Loucy (cell line): ENCODE results near the gene SLC16A10.

Source experiments
- H2AFZ ChIP-seq: fragments of 200-600 bp; sonication (generic); 2 replicates; pipeline ENCODE4 v1.6.0; 2016; ENCODE audit warnings: antibody characterized with exemption, mild to moderate bottlenecking, low read length, moderate library complexity
- H3F3A ChIP-seq: fragments of 200-600 bp; 2 replicates; pipeline ENCODE4 v1.6.0; 2016; ENCODE audit warnings: antibody characterized with exemption, low read depth, mild to moderate bottlenecking
- H3K27me3 ChIP-seq: fragments of 200-600 bp; sonication (generic); 2 replicates; pipeline ENCODE4 v1.6.1; 2014; ENCODE audit warnings: low read length, mild to moderate bottlenecking; ENCODE audit not compliant: insufficient read depth, poor library complexity, severe bottlenecking
- H3K36me3 ChIP-seq: fragments of 200-600 bp; sonication (generic); 2 replicates; pipeline ENCODE4 v1.6.1; 2016; ENCODE audit warnings: low read length; ENCODE audit not compliant: insufficient read depth
- H3K4me1 ChIP-seq: fragments of 200-600 bp; sonication (generic); 2 replicates; pipeline ENCODE4 v1.5.1; 2014; ENCODE audit warnings: low read length, mild to moderate bottlenecking; ENCODE audit not compliant: insufficient read depth, poor library complexity, severe bottlenecking
- H3K4me2 ChIP-seq: fragments of 200-600 bp; sonication (generic); 2 replicates; pipeline ENCODE4 v1.6.0; 2014; ENCODE audit warnings: antibody characterized with exemption, low read length, low read depth, mild to moderate bottlenecking; ENCODE audit not compliant: poor library complexity, severe bottlenecking
- H3K4me3 ChIP-seq: fragments of 200-600 bp; sonication (generic); 2 replicates; pipeline ENCODE4 v1.5.1; 2014; ENCODE audit warnings: low read length, mild to moderate bottlenecking, mixed read lengths; ENCODE audit not compliant: poor library complexity, severe bottlenecking
- H3K79me2 ChIP-seq: fragments of 200-600 bp; sonication (generic); 2 replicates; pipeline ENCODE4 v1.6.1; 2014; ENCODE audit warnings: low read length; ENCODE audit not compliant: insufficient read depth
- H3K9ac ChIP-seq: fragments of 200-600 bp; sonication (generic); 2 replicates; pipeline ENCODE4 v1.6.0; 2014; ENCODE audit warnings: mild to moderate bottlenecking, low read depth, low read length, moderate library complexity; ENCODE audit not compliant: poor library complexity, severe bottlenecking
- H3K9me2 ChIP-seq: fragments of 200-600 bp; sonication (generic); replicated peaks from 2 replicates; pipeline ENCODE4 v1.6.1; 2016; ENCODE audit warnings: low read depth, low read length, mixed read lengths
- H3K9me3 ChIP-seq: fragments of 200-600 bp; sonication (generic); 2 replicates; pipeline ENCODE4 v1.6.1; 2014; ENCODE audit warnings: mild to moderate bottlenecking, antibody characterized with exemption, low read length, low read depth; ENCODE audit not compliant: insufficient read depth
- H4K20me1 ChIP-seq: fragments of 200-600 bp; sonication (generic); 2 replicates; pipeline ENCODE4 v1.6.0; 2014; ENCODE audit warnings: antibody characterized with exemption, low read length, mild to moderate bottlenecking; ENCODE audit not compliant: insufficient read depth, poor library complexity, severe bottlenecking
- CTCF ChIP-seq: fragments of 200-600 bp; sonication (generic); conservative IDR thresholded peaks from 2 replicates; pipeline ENCODE4 v1.5.1; 2014; ENCODE audit warnings: mild to moderate bottlenecking, antibody characterized with exemption, low read length
- EZH2phosphoT487 ChIP-seq: fragments of 200-600 bp; IDR thresholded peaks from 2 replicates; pipeline ENCODE4 v1.6.1; 2018; ENCODE audit warnings: antibody characterized with exemption, mild to moderate bottlenecking, moderate library complexity, borderline replicate concordance

Gene SLC16A10

DNA sequence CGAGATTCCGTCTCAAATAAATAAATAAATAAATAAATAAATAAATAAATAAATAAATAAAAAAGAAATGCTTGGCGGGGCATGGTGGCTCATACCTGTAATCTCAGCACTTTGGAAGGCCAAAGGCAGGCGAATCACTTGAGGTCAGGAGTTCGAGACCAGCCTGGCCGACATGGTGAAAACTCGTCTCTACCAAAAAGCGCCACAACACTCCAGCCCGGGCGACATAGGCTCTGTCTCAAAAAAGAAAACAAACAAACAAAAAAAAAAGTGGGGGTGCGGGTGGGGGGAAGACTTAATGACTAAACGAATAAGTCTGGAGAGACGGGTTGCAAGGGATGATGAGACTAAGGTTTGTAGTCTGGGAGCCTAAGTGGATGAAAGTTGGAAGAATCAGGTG is 170.7 kb downstream of the SLC16A10 start:
- Histone ChIP-seq H3K9me2 (no peaks in the 10 kb centered on the region), H3K36me3 (no peaks in the 10 kb centered on the region), H3K4me3 (no peak overlapping the region), H3K4me1 (peaks cover 16% of the 10 kb centered on the region), H3K4me2 (no peak overlapping the region), H2AFZ (no peak overlapping the region), H4K20me1 (peaks cover 7% of the 10 kb centered on the region), H3K9me3 (no peaks in the 10 kb centered on the region), H3K79me2 (peaks cover 26% of the 10 kb centered on the region), H3K27me3 (no peaks in the 10 kb centered on the region), H3K9ac (no peak overlapping the region), H3F3A (no peaks in the 10 kb centered on the region)
- TF ChIP-seq EZH2phosphoT487 (no peak), CTCF (no peak)

GRCh38 chr6:111258615-111259088 is 171.3 kb downstream of the SLC16A10 start:
- peaks cover 26% of the 10 kb centered on the region for H3K79me2 ChIP-seq
- 0 out of 2 replicates have a peak overlapping the region, but pooled peaks have one; percentile 32 for H2AFZ ChIP-seq
- peaks cover 17% of the 10 kb centered on the region for H3K4me1 ChIP-seq
- no peaks in the 10 kb centered on the region for H3K36me3 ChIP-seq
- no peaks in the 10 kb centered on the region for H3K9me2 ChIP-seq
- no peak overlapping the region for H3K9ac ChIP-seq
- no peaks in the 10 kb centered on the region for H3F3A ChIP-seq
- peak overlapping the region; percentile 5 for H3K4me2 ChIP-seq
- TF ChIP-seq CTCF (no peak), EZH2phosphoT487 (no peak)
- no peaks in the 10 kb centered on the region for H3K27me3 ChIP-seq
- peaks cover 7% of the 10 kb centered on the region for H4K20me1 ChIP-seq
- no peak overlapping the region for H3K4me3 ChIP-seq
- no peaks in the 10 kb centered on the region for H3K9me3 ChIP-seq

DNA sequence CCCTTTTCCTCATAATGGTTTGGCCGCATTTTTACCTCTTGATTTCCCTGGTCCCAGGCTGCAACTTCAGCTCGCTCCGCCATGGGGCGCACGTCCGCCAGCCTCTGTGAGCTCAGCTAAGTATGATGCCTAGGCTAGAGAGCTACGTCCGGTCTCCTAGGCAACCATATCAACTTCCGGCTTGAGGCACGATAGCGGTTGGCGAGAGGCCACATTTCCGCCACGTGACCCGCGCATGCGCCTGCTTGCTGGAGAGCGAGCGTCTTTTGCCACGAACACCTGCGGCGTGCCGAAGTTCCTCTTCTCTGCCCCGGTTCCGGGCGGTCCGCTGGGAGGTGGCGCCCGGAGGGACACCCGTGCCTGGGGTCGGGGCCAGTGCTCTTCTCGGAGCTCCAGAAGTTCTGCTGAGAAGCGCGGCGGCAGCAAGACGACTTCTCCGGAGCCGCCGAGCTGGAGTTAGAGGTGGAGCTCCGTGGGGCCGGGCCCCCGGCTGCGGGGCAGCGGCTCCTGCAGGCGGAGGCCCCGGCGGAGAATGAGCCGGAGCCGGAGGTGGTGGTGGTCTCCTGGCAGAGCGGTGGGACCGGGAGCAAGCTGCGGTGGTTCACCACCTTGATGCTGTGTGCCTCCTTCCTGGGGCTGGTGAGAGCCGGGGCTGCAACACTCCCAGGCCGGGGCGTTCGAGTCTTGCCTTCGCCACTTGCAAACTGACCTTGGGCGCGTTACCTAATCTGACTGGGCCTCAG is 172.0 kb downstream of the SLC16A10 start:
- H3K9ac ChIP-seq: peak overlapping the region; percentile 63
- H4K20me1 ChIP-seq: peaks cover 7% of the 10 kb centered on the region
- H3K27me3 ChIP-seq: no peaks in the 10 kb centered on the region
- H3K4me1 ChIP-seq: peaks cover 20% of the 10 kb centered on the region
- H3K4me3 ChIP-seq: peak overlapping the region; percentile 78
- H3K9me3 ChIP-seq: no peaks in the 10 kb centered on the region
- TF ChIP-seq EZH2phosphoT487 (no peak), CTCF (peak; percentile 95)
- peak overlapping the region; percentile 54 for H3K4me2 ChIP-seq
- no peaks in the 10 kb centered on the region for H3K36me3 ChIP-seq
- H3K9me2 ChIP-seq: no peaks in the 10 kb centered on the region
- peaks cover 26% of the 10 kb centered on the region for H3K79me2 ChIP-seq
- peak overlapping the region; percentile 64 for H2AFZ ChIP-seq
- no peaks in the 10 kb centered on the region for H3F3A ChIP-seq
